H9 (cell line): ENCODE results near the gene FSTL1. TPM values are rescaled to one million over a fixed set of nuclear protein-coding genes. Genes with fewer than 3 reads are reported as not detected.

Experiments
- DNase-seq: peaks from one replicate; pipeline ENCODE4 v3.0.0-alpha.2; 2017
- H2AFZ ChIP-seq: one replicate; pipeline ENCODE4 v1.6.1; 2013; ENCODE audit warnings: mild to moderate bottlenecking, low read length, control low read depth, moderate library complexity
- H2AK5ac ChIP-seq: 2 replicates; pipeline ENCODE4 v1.6.1; 2013; ENCODE audit warnings: low read length, control low read depth, mixed read lengths; ENCODE audit not compliant: insufficient read length
- H2BK120ac ChIP-seq: one replicate; pipeline ENCODE4 v1.6.1; 2013; ENCODE audit warnings: low read depth, mild to moderate bottlenecking, low read length, control low read depth, inconsistent platforms; ENCODE audit not compliant: poor library complexity, severe bottlenecking
- H2BK12ac ChIP-seq: 2 replicates; pipeline ENCODE4 v1.6.1; 2013; ENCODE audit warnings: low read length, control low read depth, mixed read lengths, low read depth; ENCODE audit not compliant: insufficient read length
- H2BK15ac ChIP-seq: 2 replicates; pipeline ENCODE4 v1.6.1; 2013; ENCODE audit warnings: low read depth, low read length, control low read depth
- H2BK20ac ChIP-seq: one replicate; pipeline ENCODE4 v1.6.1; 2013; ENCODE audit warnings: low read depth, mild to moderate bottlenecking, low read length, control low read depth, inconsistent platforms; ENCODE audit not compliant: poor library complexity, severe bottlenecking
- H2BK5ac ChIP-seq: 2 replicates; pipeline ENCODE4 v1.6.1; 2013; ENCODE audit warnings: low read length, control low read depth, mixed read lengths; ENCODE audit not compliant: insufficient read length
- H3K14ac ChIP-seq: 2 replicates; pipeline ENCODE4 v1.6.1; 2013; ENCODE audit warnings: low read length, control low read depth; ENCODE audit not compliant: insufficient read depth
- H3K18ac ChIP-seq: 2 replicates; pipeline ENCODE4 v1.6.1; 2013; ENCODE audit warnings: low read depth, mild to moderate bottlenecking, mixed read lengths, low read length, control low read depth; ENCODE audit not compliant: insufficient read length
- H3K23ac ChIP-seq: 2 replicates; pipeline ENCODE4 v1.6.1; 2013; ENCODE audit warnings: low read length, control low read depth, mixed read lengths, low read depth; ENCODE audit not compliant: insufficient read length
- H3K23me2 ChIP-seq: 2 replicates; pipeline ENCODE4 v1.6.1; 2013; ENCODE audit warnings: low read depth, mild to moderate bottlenecking, mixed read lengths, low read length, control low read depth; ENCODE audit not compliant: insufficient read length, poor library complexity, severe bottlenecking
- H3K27ac ChIP-seq: 2 replicates; pipeline ENCODE4 v1.5.1; 2013; ENCODE audit warnings: low read length, control low read depth, mixed read lengths, low read depth; ENCODE audit not compliant: insufficient read length
- H3K27me3 ChIP-seq: 2 replicates; pipeline ENCODE4 v1.6.1; 2013; ENCODE audit warnings: low read length, control low read depth, inconsistent platforms; ENCODE audit not compliant: insufficient read depth
- H3K4ac ChIP-seq: 2 replicates; pipeline ENCODE4 v1.6.1; 2013; ENCODE audit warnings: low read depth, mild to moderate bottlenecking, control low read depth, inconsistent platforms, low read length, moderate library complexity
- H3K4me1 ChIP-seq: 2 replicates; pipeline ENCODE4 v1.6.1; 2013; ENCODE audit warnings: low read length, control low read depth, inconsistent platforms; ENCODE audit not compliant: insufficient read depth
- H3K4me2 ChIP-seq: 2 replicates; pipeline ENCODE4 v1.6.1; 2013; ENCODE audit warnings: low read length, control low read depth, mixed read lengths; ENCODE audit not compliant: insufficient read length, insufficient read depth
- H3K56ac ChIP-seq: 2 replicates; pipeline ENCODE4 v1.6.1; 2013; ENCODE audit warnings: low read depth, mild to moderate bottlenecking, mixed read lengths, low read length, control low read depth; ENCODE audit not compliant: insufficient read length
- H3K79me1 ChIP-seq: 2 replicates; pipeline ENCODE4 v1.6.1; 2013; ENCODE audit warnings: low read depth, mild to moderate bottlenecking, moderate library complexity, low read length, control low read depth, inconsistent platforms; ENCODE audit not compliant: insufficient read depth, poor library complexity, severe bottlenecking
- H3K79me2 ChIP-seq: 2 replicates; pipeline ENCODE4 v1.6.1; 2013; ENCODE audit warnings: low read length, control low read depth, inconsistent platforms; ENCODE audit not compliant: insufficient read depth
- H3K9ac ChIP-seq: 2 replicates; pipeline ENCODE4 v1.6.1; 2013; ENCODE audit warnings: low read length, control low read depth, mixed read lengths; ENCODE audit not compliant: insufficient read length; ENCODE audit errors: extremely low read depth
- H3K9me3 ChIP-seq: one replicate; pipeline ENCODE4 v1.6.1; 2013; ENCODE audit warnings: low read depth, low read length, inconsistent platforms; ENCODE audit not compliant: control insufficient read depth
- H3T11ph ChIP-seq: one replicate; pipeline ENCODE4 v1.6.1; 2013; ENCODE audit warnings: mild to moderate bottlenecking, low read length, control low read depth, inconsistent platforms
- H4K20me1 ChIP-seq: one replicate; pipeline ENCODE4 v1.6.1; 2013; ENCODE audit not compliant: control insufficient read depth, insufficient read length, insufficient read depth
- H4K5ac ChIP-seq: 2 replicates; pipeline ENCODE4 v1.6.1; 2013; ENCODE audit warnings: low read depth, mild to moderate bottlenecking, mixed read lengths, low read length, control low read depth; ENCODE audit not compliant: insufficient read length
- H4K8ac ChIP-seq: replicated peaks from 2 replicates; pipeline ENCODE4 v1.6.1; 2013; ENCODE audit warnings: low read length, control low read depth, mixed read lengths, low read depth; ENCODE audit not compliant: insufficient read length
- H4K91ac ChIP-seq: 2 replicates; pipeline ENCODE4 v1.6.1; 2013; ENCODE audit warnings: low read depth, mild to moderate bottlenecking, moderate library complexity, mixed read lengths, low read length, control low read depth; ENCODE audit not compliant: insufficient read length
- H3K27ac Mint-ChIP-seq, 3 experiments: 2 replicates in 2 of 3; 3 replicates in 1 of 3; pipeline ENCODE4 v1.8.0; 2020 to 2021; ENCODE audit warnings: mixed read lengths in 3 of 3, mild to moderate bottlenecking in 1 of 3, moderate library complexity in 1 of 3
- H3K27me3 Mint-ChIP-seq: 2 replicates; pipeline ENCODE4 v1.8.0; 2021; ENCODE audit warnings: low read depth, mild to moderate bottlenecking, moderate library complexity, mixed read lengths
- H3K36me3 Mint-ChIP-seq, 3 experiments: 2 replicates in 2 of 3; 3 replicates in 1 of 3; pipeline ENCODE4 v1.8.0; 2020 to 2021; ENCODE audit warnings: low read depth in 3 of 3, mixed read lengths in 3 of 3; ENCODE audit not compliant: insufficient read depth in 1 of 3
- H3K4me1 Mint-ChIP-seq, 2 experiments: 2 replicates each; pipeline ENCODE4 v1.8.0; 2020; ENCODE audit warnings: mixed read lengths in 2 of 2
- H3K4me3 Mint-ChIP-seq, 2 experiments: 2 replicates in 1 of 2; 3 replicates in 1 of 2; pipeline ENCODE4 v1.8.0; 2020 to 2021; ENCODE audit warnings: mild to moderate bottlenecking in 2 of 2, mixed read lengths in 2 of 2, moderate library complexity in 1 of 2
- H3K9me3 Mint-ChIP-seq, 2 experiments: 2 replicates in 1 of 2; 3 replicates in 1 of 2; pipeline ENCODE4 v1.8.0; 2020; ENCODE audit warnings: mild to moderate bottlenecking in 2 of 2, mixed read lengths in 2 of 2, moderate library complexity in 1 of 2
- CTCF ChIP-seq: fragments of 200-600 bp; sonication (generic); conservative IDR thresholded peaks from 3 replicates; pipeline ENCODE4 v1.8.0; 2021; ENCODE audit warnings: antibody characterized with exemption, mild to moderate bottlenecking
- WGBS: extraction: QIAGEN DNeasy Blood & Tissue Kit; methylation state at CpG from one replicate; pipeline ENCODE4 v1.1.7; 2013; ENCODE audit warnings: missing lambda C conversion rate, low lambda C conversion rate, mixed read lengths; ENCODE audit not compliant: insufficient read length; ENCODE audit errors: extremely low coverage; 5-methylcytosine and 5-hydroxymethylcytosine counted together
- total RNA-seq: library from RNA; stranded (reverse); gene quantifications from 2 replicates; pipeline ENCODE4 v1.2.1, GENCODE V29; 2021

The FSTL1 gene
- total RNA-seq, 1 experiment from 2014 or later: 326 TPM

- Histone ChIP-seq H3K9me3 (no peaks in the 10 kb centered on the region), H4K5ac (no peak overlapping the region), H2BK5ac (no peak overlapping the region), H2BK20ac (no peak overlapping the region), H3K23ac (no peak overlapping the region), H3K14ac (no peak overlapping the region), H2BK15ac (no peak overlapping the region), H2BK120ac (no peak overlapping the region), H3K4me2 (no peak overlapping the region), H3K27ac (peak overlapping the region; percentile 1), H3T11ph (no peak overlapping the region), H3K23me2 (no peaks in the 10 kb centered on the region), H4K8ac (no peak overlapping the region), H3K79me1 (no peaks in the 10 kb centered on the region), H4K20me1 (no peaks in the 10 kb centered on the region), H3K27me3 (no peaks in the 10 kb centered on the region), H2AFZ (no peak overlapping the region), H3K79me2 (peaks cover 8% of the 10 kb centered on the region; the same call in 1 of the 2 replicates), H4K91ac (no peak overlapping the region), H3K9ac (no peak overlapping the region), H3K56ac (no peak overlapping the region), H2AK5ac (no peak overlapping the region), H3K4me1 (peaks cover 21% of the 10 kb centered on the region), H3K4ac (no peak overlapping the region), H2BK12ac (no peak overlapping the region), H3K18ac (no peak overlapping the region)
- no CpG with 5 or more reads among the region's 4 CpGs for WGBS
- no peak for TF ChIP-seq CTCF
- H3K27me3 Mint-ChIP-seq: no peaks in the 10 kb centered on the region
- no peak for DNase-seq
- no peak overlapping the region for H3K4me3 Mint-ChIP-seq
- no peaks in the 10 kb centered on the region for H3K9me3 Mint-ChIP-seq
- H3K4me1 Mint-ChIP-seq: peaks cover 49 to 61% of the 10 kb centered on the region in 2 experiments
- H3K27ac Mint-ChIP-seq: peak overlapping the region in 2 of 3 experiments; percentile 86 to 90; a peak in 6 of 7 replicates
- peaks cover 28 to 50% (median 49%) of the 10 kb centered on the region in 3 experiments for H3K36me3 Mint-ChIP-seq
Observed at GRCh38 chr3:120436523-120437050, 14.2 kb downstream of the FSTL1 start.
